Epithelial cell of esophagus (primary cell): Measurements from ENCODE around the gene TSEN54.

ENCODE experiments used
- DNase-seq: peaks from one replicate; pipeline ENCODE4 v3.0.0; 2010; ENCODE audit warnings: low read depth
- H3K4me3 ChIP-seq: 2 replicates; pipeline ENCODE4 v1.5.1; 2011; ENCODE audit warnings: mild to moderate bottlenecking, low read length, control low read depth
- TF ChIP-seq, protein P1 (sequence below): IDR thresholded peaks from 2 replicates; pipeline ENCODE4 v1.5.1; 2011; ENCODE audit warnings: low read depth, mild to moderate bottlenecking, low read length, control low read depth, inconsistent platforms; ENCODE audit not compliant: insufficient read depth; ENCODE audit errors: missing control alignments

The TSEN54 gene

DNA sequence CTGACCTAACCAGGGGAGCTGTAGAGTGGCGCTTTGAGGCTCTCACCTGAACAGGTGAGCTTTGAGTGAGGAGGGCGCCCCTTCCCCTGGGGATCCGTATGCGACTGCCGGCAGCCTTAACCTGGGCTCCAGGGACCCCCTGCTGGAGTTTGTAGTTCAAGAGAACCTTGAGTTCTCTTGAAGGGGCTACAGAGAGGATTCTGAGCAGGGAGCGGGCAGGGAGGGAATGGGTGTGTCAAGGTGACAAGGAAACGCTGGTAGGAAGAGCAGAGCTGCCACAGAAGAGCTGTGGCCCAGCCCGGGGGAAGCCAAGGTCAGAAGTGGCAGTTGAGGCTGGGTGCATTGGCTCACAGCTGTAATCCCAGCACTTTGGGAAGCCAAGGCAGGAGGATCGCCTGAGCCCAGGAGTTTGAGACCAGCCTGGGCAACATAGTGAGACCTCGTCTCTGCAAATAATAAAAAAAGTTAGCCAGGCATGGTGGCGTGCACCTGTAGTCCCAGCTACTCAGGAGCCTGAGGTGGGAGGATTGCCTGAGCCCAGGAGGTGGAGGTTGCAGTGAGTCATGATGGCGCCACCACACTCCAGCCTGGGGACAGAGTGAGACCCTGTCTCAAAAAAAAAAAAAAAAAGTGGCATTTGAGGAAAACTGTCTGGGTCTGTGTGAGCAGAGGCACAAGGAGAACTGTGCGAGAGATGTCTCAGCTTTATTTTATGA, 10.4 kb downstream of the TSEN54 start:
- no peak for DNase-seq
- TF ChIP-seq, protein P1, sequence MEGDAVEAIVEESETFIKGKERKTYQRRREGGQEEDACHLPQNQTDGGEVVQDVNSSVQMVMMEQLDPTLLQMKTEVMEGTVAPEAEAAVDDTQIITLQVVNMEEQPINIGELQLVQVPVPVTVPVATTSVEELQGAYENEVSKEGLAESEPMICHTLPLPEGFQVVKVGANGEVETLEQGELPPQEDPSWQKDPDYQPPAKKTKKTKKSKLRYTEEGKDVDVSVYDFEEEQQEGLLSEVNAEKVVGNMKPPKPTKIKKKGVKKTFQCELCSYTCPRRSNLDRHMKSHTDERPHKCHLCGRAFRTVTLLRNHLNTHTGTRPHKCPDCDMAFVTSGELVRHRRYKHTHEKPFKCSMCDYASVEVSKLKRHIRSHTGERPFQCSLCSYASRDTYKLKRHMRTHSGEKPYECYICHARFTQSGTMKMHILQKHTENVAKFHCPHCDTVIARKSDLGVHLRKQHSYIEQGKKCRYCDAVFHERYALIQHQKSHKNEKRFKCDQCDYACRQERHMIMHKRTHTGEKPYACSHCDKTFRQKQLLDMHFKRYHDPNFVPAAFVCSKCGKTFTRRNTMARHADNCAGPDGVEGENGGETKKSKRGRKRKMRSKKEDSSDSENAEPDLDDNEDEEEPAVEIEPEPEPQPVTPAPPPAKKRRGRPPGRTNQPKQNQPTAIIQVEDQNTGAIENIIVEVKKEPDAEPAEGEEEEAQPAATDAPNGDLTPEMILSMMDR: no peak
- H3K4me3 ChIP-seq: peak overlapping the region; percentile 61

DNA sequence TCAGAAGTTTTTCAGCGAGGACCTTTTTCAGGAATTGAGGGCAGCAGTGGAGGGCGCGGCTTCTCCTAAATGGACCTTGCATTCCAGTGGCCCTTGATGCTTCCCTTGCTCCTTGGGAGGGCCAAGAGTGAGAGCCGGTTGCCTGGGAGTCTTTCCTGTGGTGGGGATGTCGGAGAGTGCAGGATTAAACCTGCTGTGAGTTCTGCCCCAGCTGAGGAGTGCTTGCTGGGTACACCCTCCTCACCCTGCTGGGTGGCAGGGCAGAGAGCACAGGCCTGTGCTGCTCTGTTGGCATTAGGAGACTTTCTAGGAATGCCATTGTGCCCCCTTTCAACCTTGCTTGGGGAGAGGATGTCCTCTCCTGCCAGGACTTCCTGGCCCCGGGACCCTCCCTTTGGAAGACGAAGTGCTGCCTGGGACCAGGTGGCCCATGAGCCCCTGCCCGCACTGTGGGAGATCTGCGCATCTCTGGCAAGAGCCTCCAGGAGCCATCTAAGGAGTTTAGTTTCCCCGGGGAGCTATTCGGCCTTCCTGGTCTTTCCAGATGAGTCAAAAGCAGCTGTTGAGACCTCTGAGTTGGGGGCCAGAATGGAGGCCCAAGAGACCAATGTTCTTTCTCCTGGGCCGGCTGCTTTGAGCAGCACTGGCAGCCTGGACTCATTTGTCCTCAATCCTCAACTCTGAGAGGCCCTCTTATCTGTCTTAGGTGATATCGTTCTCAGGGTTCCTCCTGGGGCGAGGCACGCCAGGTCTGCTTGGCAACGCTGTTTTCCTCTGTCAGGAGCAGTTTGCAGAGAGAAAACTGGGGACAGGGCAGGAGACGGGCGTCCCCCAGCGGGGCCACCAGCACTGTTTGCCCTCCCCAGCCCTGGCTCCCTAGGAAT, 14.8 kb downstream of the TSEN54 start:
- no peak for DNase-seq
- no peak overlapping the region for H3K4me3 ChIP-seq
- TF ChIP-seq, protein P1: no peak

DNA sequence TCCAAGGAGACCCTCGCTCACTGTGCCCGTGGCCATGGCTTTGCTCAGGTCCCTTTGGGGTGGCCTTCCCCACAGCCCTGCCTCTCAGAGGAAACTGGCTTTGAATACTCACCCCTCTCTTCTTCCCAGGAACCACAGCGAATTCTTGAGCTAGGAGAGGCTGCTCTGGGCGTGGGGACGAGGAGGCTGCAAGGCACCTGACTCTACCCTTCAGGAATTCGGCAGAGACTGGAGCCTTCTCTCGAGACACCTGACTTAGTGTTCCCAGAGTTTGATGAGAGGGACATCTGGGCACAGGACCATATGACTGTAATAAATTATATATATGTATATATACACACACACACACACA, 15.4 kb downstream of the TSEN54 start:
- DNase-seq: peak; percentile 79
- TF ChIP-seq, protein P1: no peak
- H3K4me3 ChIP-seq: no peak overlapping the region

DNA sequence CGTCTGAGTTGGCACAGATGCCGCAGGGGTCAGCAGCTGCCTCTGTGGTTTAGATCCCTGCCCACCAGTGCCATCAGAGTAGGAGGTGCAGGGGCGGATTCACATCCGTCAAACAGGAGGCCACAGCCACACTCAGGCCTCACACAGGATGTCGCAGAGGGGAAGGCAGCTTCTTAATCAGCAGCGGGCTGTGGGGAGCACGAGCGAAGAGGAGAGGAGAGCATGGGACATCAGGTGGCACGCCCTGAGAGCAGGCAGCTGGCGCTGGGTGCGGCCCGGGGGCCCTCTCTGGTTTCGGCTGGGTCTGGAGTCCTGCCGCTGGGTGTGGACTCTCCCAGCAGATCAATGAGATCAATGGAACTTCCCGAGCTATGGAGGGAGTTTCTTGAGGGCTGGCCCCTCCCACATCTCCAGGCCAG, 18.8 kb downstream of the TSEN54 start:
- no peak for DNase-seq
- TF ChIP-seq, protein P1: no peak
- no peak overlapping the region for H3K4me3 ChIP-seq

DNA sequence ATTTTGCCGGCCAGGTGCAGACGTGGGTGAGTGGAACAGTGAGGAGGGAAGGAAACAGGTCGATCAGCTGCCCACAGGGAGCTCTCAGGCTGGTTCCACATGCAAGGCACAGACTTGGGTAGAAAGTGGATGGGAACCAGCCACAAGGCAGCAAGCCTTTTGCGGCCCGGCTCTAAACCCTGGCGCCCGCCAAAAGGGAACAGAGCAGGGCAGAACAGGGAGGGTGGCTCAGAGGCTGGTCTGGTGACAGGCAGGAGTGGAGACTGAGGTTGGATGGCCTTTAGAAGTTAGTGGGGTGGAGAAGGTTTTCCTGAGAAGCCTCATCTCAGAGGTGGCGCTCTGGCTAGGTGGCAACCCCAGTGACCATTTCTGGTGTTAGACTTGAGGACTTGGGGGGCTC, 19.5 kb downstream of the TSEN54 start:
- no peak overlapping the region for H3K4me3 ChIP-seq

DNA sequence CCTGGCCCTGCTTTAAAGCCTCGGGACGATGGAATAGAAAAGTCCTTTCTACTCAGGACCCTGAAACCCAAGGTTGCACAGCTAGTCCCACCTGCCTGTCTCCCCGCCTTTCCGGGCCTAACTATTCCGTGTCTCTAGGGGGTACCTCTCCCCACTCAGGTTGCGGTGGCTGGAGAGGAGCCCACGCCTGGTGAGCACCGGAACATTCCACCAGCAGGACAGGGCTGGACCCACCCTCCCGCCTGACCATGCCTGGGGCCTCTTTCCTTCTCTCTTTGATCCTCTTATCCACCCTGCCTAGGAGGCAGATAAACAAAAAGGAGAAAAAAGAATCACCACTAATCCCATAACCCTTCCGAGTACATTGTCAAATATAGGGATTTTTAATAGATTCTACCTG, 20.0 kb downstream of the TSEN54 start:
- TF ChIP-seq, protein P1: no peak
- H3K4me3 ChIP-seq: no peak overlapping the region
- no peak for DNase-seq

More for the DNA sequence above, 19.5 kb downstream of the TSEN54 start:
- DNase-seq: no peak
- TF ChIP-seq, protein P1: no peak
